HepG2 (cell line): ENCODE data around the gene PTPRN. TPM values are rescaled to one million over a fixed set of nuclear protein-coding genes. Genes with fewer than 3 reads are reported as not detected.
A peak's percentile ranks its signal among the peaks of the same experiment; 100 is the strongest.

Experiments used
- CEBPG ChIP-seq: IDR thresholded peaks from 2 replicates; pipeline ENCODE4 v1.6.1; 2016
- GATA4 ChIP-seq: sonication (generic); IDR thresholded peaks from 2 replicates; pipeline ENCODE4 v1.6.1; 2016; ENCODE audit warnings: antibody characterized with exemption, low read depth, borderline replicate concordance
- IRX3 ChIP-seq: sonication (generic); formaldehyde crosslinking; IDR thresholded peaks from 2 replicates; pipeline ENCODE4 v1.8.1; 2023; ENCODE audit warnings: mild to moderate bottlenecking, low read depth, missing genetic modification reagents, borderline replicate concordance
- LRRFIP1 ChIP-seq: sonication (generic); formaldehyde crosslinking; conservative IDR thresholded peaks from 2 replicates; pipeline ENCODE4 v1.4.0; 2020; ENCODE audit warnings: missing genetic modification reagents
- MAFK ChIP-seq, 2 experiments: IDR thresholded peaks in 1 of 2; conservative IDR thresholded peaks in 1 of 2; 2 replicates each; pipeline ENCODE4 v1.6.1; 2011; ENCODE audit warnings: improper control_type of control experiment in 2 of 2, low read length in 2 of 2
- POLR2A ChIP-seq, 2 experiments: IDR thresholded peaks; 2 replicates each; pipeline ENCODE4 v1.6.1; 2011; ENCODE audit warnings: low read depth in 2 of 2, low read length in 2 of 2, mild to moderate bottlenecking in 1 of 2, moderate library complexity in 1 of 2; ENCODE audit not compliant: insufficient read depth in 1 of 2
- SUZ12 ChIP-seq: fragments of 150-350 bp; IDR thresholded peaks from 2 replicates; pipeline ENCODE4 v1.6.1; 2014; ENCODE audit warnings: low read depth, low read length
- ZKSCAN1 ChIP-seq: fragments of 150-350 bp; IDR thresholded peaks from 2 replicates; pipeline ENCODE4 v1.6.1; 2014; ENCODE audit warnings: low read length
- ZNF207 ChIP-seq: fragments of 450-650 bp; IDR thresholded peaks from 2 replicates; pipeline ENCODE4 v1.6.1; 2016; ENCODE audit warnings: antibody characterized with exemption, borderline replicate concordance
- ZNF224 ChIP-seq: sonication (generic); formaldehyde crosslinking; IDR thresholded peaks from 2 replicates; pipeline ENCODE4 v1.5.0; 2020; ENCODE audit warnings: mild to moderate bottlenecking, missing genetic modification reagents
- polyA plus RNA-seq, 8 experiments: library from polyadenylated mRNA; depleted of rRNA in 3 of 8; stranded (reverse) in 7 of 8; unstranded in 1 of 8; fragments of >200 nt; fragmentation: Illumina TruSeq in 4 of 8; extraction: Trizol in 4 of 8; gene quantifications; 2 replicates each; pipeline versions ENCODE4 v1.2.1 to v1.2.3, GENCODE V29; 2011 to 2016; ENCODE audit warnings: low read depth in 4 of 8, missing spikeins in 1 of 8, mixed read lengths in 1 of 8; ENCODE audit not compliant: insufficient read depth in 1 of 8
- total RNA-seq, 5 experiments: library from RNA; depleted of rRNA; stranded (reverse); fragments of >200 nt; fragmentation: Illumina TruSeq; extraction: Trizol; gene quantifications; 2 replicates each; pipeline ENCODE4 v1.2.3, GENCODE V29; 2016; ENCODE audit warnings: low read depth in 1 of 5
- TF ChIP-seq, protein P1 (sequence below): sonication (generic); formaldehyde crosslinking; IDR thresholded peaks from 2 replicates; pipeline ENCODE4 v1.9.0; 2021; ENCODE audit warnings: mild to moderate bottlenecking, missing genetic modification reagents
- TF ChIP-seq, protein P2 (sequence below): fragments of 450-650 bp; IDR thresholded peaks from 2 replicates; pipeline ENCODE4 v1.6.1; 2017
- TF ChIP-seq, protein P3 (sequence below): sonication (generic); formaldehyde crosslinking; conservative IDR thresholded peaks from 2 replicates; pipeline ENCODE4 v1.8.0; 2022; ENCODE audit warnings: missing genetic modification reagents

Gene PTPRN
- total and polyA plus RNA-seq, 2 of the 13 experiments (the other 11 are each of a cell fraction or from before 2014, with no cell fraction given): 0.26 TPM; not detected in 1

GRCh38 chr2:219249203-219249980 lies 59.8 kb downstream of the PTPRN start (continued):
- TF ChIP-seq, protein P1, sequence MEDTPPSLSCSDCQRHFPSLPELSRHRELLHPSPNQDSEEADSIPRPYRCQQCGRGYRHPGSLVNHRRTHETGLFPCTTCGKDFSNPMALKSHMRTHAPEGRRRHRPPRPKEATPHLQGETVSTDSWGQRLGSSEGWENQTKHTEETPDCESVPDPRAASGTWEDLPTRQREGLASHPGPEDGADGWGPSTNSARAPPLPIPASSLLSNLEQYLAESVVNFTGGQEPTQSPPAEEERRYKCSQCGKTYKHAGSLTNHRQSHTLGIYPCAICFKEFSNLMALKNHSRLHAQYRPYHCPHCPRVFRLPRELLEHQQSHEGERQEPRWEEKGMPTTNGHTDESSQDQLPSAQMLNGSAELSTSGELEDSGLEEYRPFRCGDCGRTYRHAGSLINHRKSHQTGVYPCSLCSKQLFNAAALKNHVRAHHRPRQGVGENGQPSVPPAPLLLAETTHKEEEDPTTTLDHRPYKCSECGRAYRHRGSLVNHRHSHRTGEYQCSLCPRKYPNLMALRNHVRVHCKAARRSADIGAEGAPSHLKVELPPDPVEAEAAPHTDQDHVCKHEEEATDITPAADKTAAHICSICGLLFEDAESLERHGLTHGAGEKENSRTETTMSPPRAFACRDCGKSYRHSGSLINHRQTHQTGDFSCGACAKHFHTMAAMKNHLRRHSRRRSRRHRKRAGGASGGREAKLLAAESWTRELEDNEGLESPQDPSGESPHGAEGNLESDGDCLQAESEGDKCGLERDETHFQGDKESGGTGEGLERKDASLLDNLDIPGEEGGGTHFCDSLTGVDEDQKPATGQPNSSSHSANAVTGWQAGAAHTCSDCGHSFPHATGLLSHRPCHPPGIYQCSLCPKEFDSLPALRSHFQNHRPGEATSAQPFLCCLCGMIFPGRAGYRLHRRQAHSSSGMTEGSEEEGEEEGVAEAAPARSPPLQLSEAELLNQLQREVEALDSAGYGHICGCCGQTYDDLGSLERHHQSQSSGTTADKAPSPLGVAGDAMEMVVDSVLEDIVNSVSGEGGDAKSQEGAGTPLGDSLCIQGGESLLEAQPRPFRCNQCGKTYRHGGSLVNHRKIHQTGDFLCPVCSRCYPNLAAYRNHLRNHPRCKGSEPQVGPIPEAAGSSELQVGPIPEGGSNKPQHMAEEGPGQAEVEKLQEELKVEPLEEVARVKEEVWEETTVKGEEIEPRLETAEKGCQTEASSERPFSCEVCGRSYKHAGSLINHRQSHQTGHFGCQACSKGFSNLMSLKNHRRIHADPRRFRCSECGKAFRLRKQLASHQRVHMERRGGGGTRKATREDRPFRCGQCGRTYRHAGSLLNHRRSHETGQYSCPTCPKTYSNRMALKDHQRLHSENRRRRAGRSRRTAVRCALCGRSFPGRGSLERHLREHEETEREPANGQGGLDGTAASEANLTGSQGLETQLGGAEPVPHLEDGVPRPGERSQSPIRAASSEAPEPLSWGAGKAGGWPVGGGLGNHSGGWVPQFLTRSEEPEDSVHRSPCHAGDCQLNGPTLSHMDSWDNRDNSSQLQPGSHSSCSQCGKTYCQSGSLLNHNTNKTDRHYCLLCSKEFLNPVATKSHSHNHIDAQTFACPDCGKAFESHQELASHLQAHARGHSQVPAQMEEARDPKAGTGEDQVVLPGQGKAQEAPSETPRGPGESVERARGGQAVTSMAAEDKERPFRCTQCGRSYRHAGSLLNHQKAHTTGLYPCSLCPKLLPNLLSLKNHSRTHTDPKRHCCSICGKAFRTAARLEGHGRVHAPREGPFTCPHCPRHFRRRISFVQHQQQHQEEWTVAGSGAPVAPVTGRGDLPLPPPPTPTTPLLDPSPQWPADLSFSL (CRISPR knock-in tag): no peak
- TF ChIP-seq POLR2A (IDR thresholded peaks at IDR 0.05; ENCODE audit: insufficient read depth in 1 of 2, low read depth in 2 of 2, low read length in 2 of 2): 0 out of 4 replicates have a peak, but pooled peaks of 1 of the 2 experiments have one; percentile 31
- TF ChIP-seq LRRFIP1 (CRISPR knock-in tag): no peak
- TF ChIP-seq, protein P2, sequence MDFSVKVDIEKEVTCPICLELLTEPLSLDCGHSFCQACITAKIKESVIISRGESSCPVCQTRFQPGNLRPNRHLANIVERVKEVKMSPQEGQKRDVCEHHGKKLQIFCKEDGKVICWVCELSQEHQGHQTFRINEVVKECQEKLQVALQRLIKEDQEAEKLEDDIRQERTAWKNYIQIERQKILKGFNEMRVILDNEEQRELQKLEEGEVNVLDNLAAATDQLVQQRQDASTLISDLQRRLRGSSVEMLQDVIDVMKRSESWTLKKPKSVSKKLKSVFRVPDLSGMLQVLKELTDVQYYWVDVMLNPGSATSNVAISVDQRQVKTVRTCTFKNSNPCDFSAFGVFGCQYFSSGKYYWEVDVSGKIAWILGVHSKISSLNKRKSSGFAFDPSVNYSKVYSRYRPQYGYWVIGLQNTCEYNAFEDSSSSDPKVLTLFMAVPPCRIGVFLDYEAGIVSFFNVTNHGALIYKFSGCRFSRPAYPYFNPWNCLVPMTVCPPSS: no peak
- peak; percentile 66; the same call in 1 of the 2 replicates for TF ChIP-seq ZNF224 (CRISPR knock-in tag)
- no peak; the same call in 1 of the 2 replicates for TF ChIP-seq GATA4
- no peak for TF ChIP-seq ZKSCAN1
- no peak for TF ChIP-seq SUZ12
- TF ChIP-seq IRX3 (CRISPR knock-in tag): 0 out of 2 replicates have a peak, but pooled peaks have one; percentile 42
- TF ChIP-seq ZNF207: no peak
- TF ChIP-seq CEBPG (CRISPR knock-in tag): no peak
- TF ChIP-seq, protein P3, sequence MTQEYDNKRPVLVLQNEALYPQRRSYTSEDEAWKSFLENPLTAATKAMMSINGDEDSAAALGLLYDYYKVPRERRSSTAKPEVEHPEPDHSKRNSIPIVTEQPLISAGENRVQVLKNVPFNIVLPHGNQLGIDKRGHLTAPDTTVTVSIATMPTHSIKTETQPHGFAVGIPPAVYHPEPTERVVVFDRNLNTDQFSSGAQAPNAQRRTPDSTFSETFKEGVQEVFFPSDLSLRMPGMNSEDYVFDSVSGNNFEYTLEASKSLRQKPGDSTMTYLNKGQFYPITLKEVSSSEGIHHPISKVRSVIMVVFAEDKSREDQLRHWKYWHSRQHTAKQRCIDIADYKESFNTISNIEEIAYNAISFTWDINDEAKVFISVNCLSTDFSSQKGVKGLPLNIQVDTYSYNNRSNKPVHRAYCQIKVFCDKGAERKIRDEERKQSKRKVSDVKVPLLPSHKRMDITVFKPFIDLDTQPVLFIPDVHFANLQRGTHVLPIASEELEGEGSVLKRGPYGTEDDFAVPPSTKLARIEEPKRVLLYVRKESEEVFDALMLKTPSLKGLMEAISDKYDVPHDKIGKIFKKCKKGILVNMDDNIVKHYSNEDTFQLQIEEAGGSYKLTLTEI: no peak
- 0 out of 4 replicates have a peak, but pooled peaks of 1 of the 2 experiments have one; percentile 17 for TF ChIP-seq MAFK (conservative IDR thresholded peaks at IDR 0.05 in 1 of 2, IDR thresholded peaks at IDR 0.05 in 1 of 2; ENCODE audit: low read length in 2 of 2)
